Head of caudate nucleus (tissue), 42 donors: ENCODE data around the gene ARHGAP27.
"Not testable (repeated sequence)": the region's sequence is repeated elsewhere in the genome, so short reads cannot be mapped to it uniquely, and the experiment has no call there.

Experiments used
- DNase-seq, 42 donors: peaks; one replicate each; pipeline versions ENCODE4 v3.0.0 to v3.0.0-alpha.2; 2020 to 2021; ENCODE audit warnings: mixed read lengths in 7 of 42
- intact Hi-C: fragments of 100-400 bp; cut with DNase I; formaldehyde crosslinking; loops from one replicate; pipeline ENCODE4 v1.15.0; 2022

Gene ARHGAP27

GRCh38 chr17:45447650-45448049, 15.0 kb upstream of the ARHGAP27 start:
- DNase-seq, intact Hi-C loops: not testable (repeated sequence)

- peak in 2 of 42 donors; percentile 2 to 24 for DNase-seq
- intact Hi-C loops = not testable (repeated sequence)
Measured at GRCh38 chr17:45446872-45447625, 14.4 kb upstream of the ARHGAP27 start.

- intact Hi-C loops = not testable (repeated sequence)
- DNase-seq = peak in 2 of 42 donors; percentile 24 to 29
Measured at GRCh38 chr17:45445901-45446743, 13.5 kb upstream of the ARHGAP27 start.

- intact Hi-C loops = not testable (repeated sequence)
- DNase-seq = peak in 1 of 42 donors; percentile 8
Measured at GRCh38 chr17:45444856-45445820, 12.5 kb upstream of the ARHGAP27 start.

- intact Hi-C loops = not testable (repeated sequence)
- DNase-seq = peak in 1 of 42 donors; percentile 16
Measured at GRCh38 chr17:45444301-45444700, 11.6 kb upstream of the ARHGAP27 start.

GRCh38 chr17:45443371-45444260, 10.9 kb upstream of the ARHGAP27 start:
- DNase-seq = peak in 2 of 42 donors; percentile 12 to 20
- intact Hi-C loops = not testable (repeated sequence)

- intact Hi-C loops = no loop called here
- peak in 1 of 42 donors; percentile 16 for DNase-seq
Measured at GRCh38 chr17:45441526-45442310, 9.0 kb upstream of the ARHGAP27 start.

GRCh38 chr17:45440839-45441515, 8.3 kb upstream of the ARHGAP27 start:
- intact Hi-C loops = not testable (repeated sequence)
- peak in 1 of 42 donors; percentile 18 for DNase-seq

GRCh38 chr17:45440161-45440778, 7.6 kb upstream of the ARHGAP27 start:
- peak in 2 of 42 donors; percentile 9 to 11 for DNase-seq
- intact Hi-C loops = no loop called here

- intact Hi-C loops = no loop called here
- peak in 34 of 42 donors; percentile 20 to 88 (median 59) for DNase-seq
Measured at GRCh38 chr17:45438931-45439610, 6.4 kb upstream of the ARHGAP27 start.

GRCh38 chr17:45437465-45438283, 5.0 kb upstream of the ARHGAP27 start:
- intact Hi-C loops = no loop called here

GRCh38 chr17:45436625-45437464, 4.2 kb upstream of the ARHGAP27 start:
- no peak for DNase-seq
- intact Hi-C loops = no loop called here

More at GRCh38 chr17:45437465-45438283, 5.0 kb upstream of the ARHGAP27 start:
- DNase-seq = no peak

- intact Hi-C loops = no loop called here
- peak; percentile 57 to 97 (median 84) for DNase-seq
Measured at GRCh38 chr17:45436161-45436560, 3.5 kb upstream of the ARHGAP27 start.

- intact Hi-C loops = no loop called here
- DNase-seq = no peak
Measured at GRCh38 chr17:45435481-45435880, 2.8 kb upstream of the ARHGAP27 start.
